Ovary (tissue), 9 donors: ENCODE data around the gene LSP1. TPM values are rescaled to one million over a fixed set of nuclear protein-coding genes. Genes with fewer than 3 reads are reported as not detected.

Source experiments
- DNase-seq, 5 donors: peaks; one replicate each; pipeline ENCODE4 v3.0.0-alpha.2; 2019 to 2020
- H3K27ac ChIP-seq, 2 donors: fragments of 200-600 bp; one replicate each; pipeline versions ENCODE4 v1.5.1 to v1.8.0; 2019 to 2022
- H3K27me3 ChIP-seq: fragments of 200-600 bp; one replicate; pipeline ENCODE4 v1.8.0; 2022
- H3K36me3 ChIP-seq: fragments of 200-600 bp; sonication (generic); one replicate; pipeline ENCODE4 v1.5.1; 2019
- H3K4me1 ChIP-seq: one replicate; pipeline ENCODE4 v1.8.1; 2013; ENCODE audit warnings: mild to moderate bottlenecking, moderate library complexity; ENCODE audit not compliant: insufficient read depth
- H3K4me3 ChIP-seq: fragments of 200-600 bp; sonication (generic); one replicate; pipeline ENCODE4 v1.5.1; 2017
- H3K9me3 ChIP-seq, 2 donors: fragments of 200-600 bp in 1 of 2; sonication (generic) in 1 of 2; one replicate each; pipeline versions ENCODE4 v1.5.1 to v1.8.1; 2013 to 2019; ENCODE audit warnings: mild to moderate bottlenecking in 1 of 2, moderate library complexity in 1 of 2
- EP300 ChIP-seq: sonication (generic); formaldehyde crosslinking; IDR thresholded peaks from one replicate; pipeline ENCODE4 v1.6.1; 2017; ENCODE audit warnings: antibody characterized with exemption
- POLR2A ChIP-seq: fragments of 450-650 bp; IDR thresholded peaks from one replicate; pipeline ENCODE4 v1.6.1; 2017; ENCODE audit warnings: antibody characterized with exemption, mild to moderate bottlenecking, moderate library complexity
- WGBS, 3 donors: extraction: QIAGEN DNeasy Blood & Tissue Kit in 1 of 3; methylation state at CpG; one replicate each; pipeline versions ENCODE4 v1.1.5 to v1.1.7; 2013 to 2017; 5-methylcytosine and 5-hydroxymethylcytosine counted together
- intact Hi-C, 4 donors: fragments of 100-400 bp; cut with DNase I; formaldehyde crosslinking; loops; one replicate each; pipeline versions ENCODE4 v1.11.0 to v1.15.1; 2022 to 2023
- polyA plus RNA-seq, 2 donors: library from polyadenylated mRNA; stranded (reverse); fragments of 200-250 nt in 1 of 2; fragments of 350-450 nt in 1 of 2; fragmentation: Illumina TruSeq in 1 of 2; extraction: RNeasy Lipid Tissue Mini Kit (QIAGEN cat#74804) in 1 of 2; gene quantifications; one replicate each; pipeline ENCODE4 v1.2.3, GENCODE V29; 2013 to 2014
- total RNA-seq, 7 donors: library from RNA; depleted of rRNA in 2 of 7; stranded (reverse); fragments of >200 nt in 2 of 7; fragmentation: NEBNext Ultra II Directional in 3 of 7; extraction: Animal tissue kit (Norgen Biotek cat#: 25700) in 3 of 7; gene quantifications; one replicate each; pipeline versions ENCODE4 v1.1.0 to v1.2.4, GENCODE V29; 2016 to 2023
- TF ChIP-seq, protein P1 (sequence below), 3 donors: fragments of 450-650 bp in 2 of 3; fragments of 200-600 bp in 1 of 3; IDR thresholded peaks; one replicate each; pipeline versions ENCODE4 v1.5.1 to v1.8.0; 2016 to 2022; ENCODE audit warnings: antibody characterized with exemption in 3 of 3, mild to moderate bottlenecking in 1 of 3
- donor health status: DM: no; HTN: no; CAD: no; lungs with moderate emphysema.
- donor health status: DM: no; HTN: no; CAD: no.
- donor health status: Bipolar disorder and iron deficiency.
- donor health status: DM: yes; HTN: yes; CAD: no.
- donor health status: DM: no; HTN: no; CAD: no.
- donor health status: DM: yes; HTN: yes; CAD: no.

LSP1 gene
- total and polyA plus RNA-seq, 9 donors, result 3.5 to 22.0 (median 9.0) TPM

DNA sequence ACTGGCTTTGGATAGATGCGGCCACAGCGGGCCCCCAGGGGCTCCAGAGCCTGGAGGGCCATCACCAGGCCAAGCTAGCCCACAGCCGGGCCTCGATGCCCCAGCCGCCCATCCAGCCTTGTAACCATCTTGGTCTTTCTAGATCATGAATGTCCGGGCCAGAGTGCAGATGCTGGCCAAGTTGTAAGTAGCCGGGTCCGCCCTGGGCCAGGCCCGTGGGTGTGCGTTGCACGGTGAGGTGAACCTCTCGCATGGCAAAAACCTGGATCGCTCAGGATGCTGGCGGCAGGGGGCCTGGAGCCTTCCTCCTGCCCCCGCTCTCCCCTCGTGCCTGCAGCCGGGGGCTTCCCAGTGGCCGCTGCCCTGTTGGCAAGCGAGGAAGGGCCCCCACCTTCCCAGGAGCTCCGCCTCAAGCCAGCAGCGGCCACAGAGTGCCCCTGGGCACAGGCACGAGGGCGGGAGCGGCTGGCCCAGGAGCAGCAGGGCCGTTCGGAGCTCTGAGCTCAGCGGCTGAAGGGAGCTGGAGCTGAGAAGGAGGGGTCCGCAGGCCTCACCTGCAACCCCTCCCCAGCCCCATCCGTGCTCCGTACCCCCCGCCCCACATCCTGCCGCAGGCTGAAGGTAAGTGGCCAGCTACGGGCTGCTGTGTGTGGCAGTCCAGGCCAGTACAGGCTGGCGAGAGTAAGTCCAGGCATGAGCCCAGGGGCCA is 83.3 kb downstream of the LSP1 start:
- Histone ChIP-seq H3K27me3 (no peaks in the 10 kb centered on the region), H3K27ac (no peak overlapping the region), H3K4me1 (peaks cover 2% of the 10 kb centered on the region), H3K36me3 (no peaks in the 10 kb centered on the region), H3K4me3 (no peak overlapping the region), H3K9me3 (no peaks in the 10 kb centered on the region)
- 92 to 95% (median 93%) methylated on average over 33 to 34 of the region's 34 CpGs for WGBS, 3 donors
- peak in 1 of 5 donors; percentile 9 for DNase-seq
- intact Hi-C loops, result no loop called here
- TF ChIP-seq EP300 (no peak), POLR2A (no peak)
- TF ChIP-seq, protein P1, sequence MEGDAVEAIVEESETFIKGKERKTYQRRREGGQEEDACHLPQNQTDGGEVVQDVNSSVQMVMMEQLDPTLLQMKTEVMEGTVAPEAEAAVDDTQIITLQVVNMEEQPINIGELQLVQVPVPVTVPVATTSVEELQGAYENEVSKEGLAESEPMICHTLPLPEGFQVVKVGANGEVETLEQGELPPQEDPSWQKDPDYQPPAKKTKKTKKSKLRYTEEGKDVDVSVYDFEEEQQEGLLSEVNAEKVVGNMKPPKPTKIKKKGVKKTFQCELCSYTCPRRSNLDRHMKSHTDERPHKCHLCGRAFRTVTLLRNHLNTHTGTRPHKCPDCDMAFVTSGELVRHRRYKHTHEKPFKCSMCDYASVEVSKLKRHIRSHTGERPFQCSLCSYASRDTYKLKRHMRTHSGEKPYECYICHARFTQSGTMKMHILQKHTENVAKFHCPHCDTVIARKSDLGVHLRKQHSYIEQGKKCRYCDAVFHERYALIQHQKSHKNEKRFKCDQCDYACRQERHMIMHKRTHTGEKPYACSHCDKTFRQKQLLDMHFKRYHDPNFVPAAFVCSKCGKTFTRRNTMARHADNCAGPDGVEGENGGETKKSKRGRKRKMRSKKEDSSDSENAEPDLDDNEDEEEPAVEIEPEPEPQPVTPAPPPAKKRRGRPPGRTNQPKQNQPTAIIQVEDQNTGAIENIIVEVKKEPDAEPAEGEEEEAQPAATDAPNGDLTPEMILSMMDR (IDR thresholded peaks at IDR 0.05), result no peak

DNA sequence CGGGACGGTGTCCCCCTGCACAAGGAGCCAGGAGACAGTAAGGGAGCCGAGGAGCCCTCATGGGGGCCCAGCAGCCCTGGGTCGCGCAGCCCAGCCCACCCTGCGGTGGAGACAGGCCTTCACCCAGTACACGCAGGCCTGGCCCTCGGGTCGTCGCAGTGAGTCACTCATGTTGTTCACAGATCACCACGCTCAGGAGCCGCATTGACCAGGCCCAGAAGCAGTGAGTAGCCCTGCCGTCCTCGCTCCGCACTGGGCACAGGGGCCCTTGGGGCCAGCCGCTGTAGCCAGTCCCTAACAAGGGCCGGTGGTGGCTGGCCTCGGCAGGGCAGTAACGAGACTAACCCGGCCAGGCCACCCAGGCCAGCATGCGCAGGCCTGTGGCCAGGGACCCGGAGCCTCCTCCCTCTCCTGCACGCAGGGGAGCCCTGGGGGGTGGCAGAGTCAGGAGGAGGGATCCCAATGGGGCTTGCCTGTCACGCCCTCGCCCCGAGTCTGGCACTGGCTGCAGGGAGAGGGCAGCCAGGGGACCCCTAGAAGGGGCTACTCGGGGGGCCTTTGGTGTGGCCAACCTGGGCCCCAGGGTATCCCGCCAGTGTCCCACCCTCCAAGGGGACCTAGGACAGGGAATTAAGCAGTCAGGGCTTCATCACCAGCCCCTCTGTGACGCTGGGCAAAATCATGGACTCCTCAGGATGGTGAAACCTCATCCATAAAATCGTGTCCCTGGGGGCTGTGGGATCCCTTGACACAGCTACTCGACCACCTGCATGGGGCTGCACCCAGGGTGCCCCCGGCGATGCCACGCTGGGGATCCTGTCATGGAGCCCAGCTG is 84.1 kb downstream of the LSP1 start:
- no peak overlapping the region for H3K4me3 ChIP-seq
- H3K27me3 ChIP-seq, result no peaks in the 10 kb centered on the region
- no peaks in the 10 kb centered on the region for H3K9me3 ChIP-seq
- no peak for TF ChIP-seq EP300
- TF ChIP-seq, protein P1 (IDR thresholded peaks at IDR 0.05), result no peak
- TF ChIP-seq POLR2A, result no peak
- DNase-seq, result peak in 2 of 5 donors; percentile 6 to 8
- no peak overlapping the region for H3K27ac ChIP-seq
- WGBS, 3 donors, result 92 to 94% (median 93%) methylated on average over 31 to 34 of the region's 34 CpGs
- peaks cover 2% of the 10 kb centered on the region for H3K4me1 ChIP-seq
- intact Hi-C loops, result no loop called here
- no peaks in the 10 kb centered on the region for H3K36me3 ChIP-seq

DNA sequence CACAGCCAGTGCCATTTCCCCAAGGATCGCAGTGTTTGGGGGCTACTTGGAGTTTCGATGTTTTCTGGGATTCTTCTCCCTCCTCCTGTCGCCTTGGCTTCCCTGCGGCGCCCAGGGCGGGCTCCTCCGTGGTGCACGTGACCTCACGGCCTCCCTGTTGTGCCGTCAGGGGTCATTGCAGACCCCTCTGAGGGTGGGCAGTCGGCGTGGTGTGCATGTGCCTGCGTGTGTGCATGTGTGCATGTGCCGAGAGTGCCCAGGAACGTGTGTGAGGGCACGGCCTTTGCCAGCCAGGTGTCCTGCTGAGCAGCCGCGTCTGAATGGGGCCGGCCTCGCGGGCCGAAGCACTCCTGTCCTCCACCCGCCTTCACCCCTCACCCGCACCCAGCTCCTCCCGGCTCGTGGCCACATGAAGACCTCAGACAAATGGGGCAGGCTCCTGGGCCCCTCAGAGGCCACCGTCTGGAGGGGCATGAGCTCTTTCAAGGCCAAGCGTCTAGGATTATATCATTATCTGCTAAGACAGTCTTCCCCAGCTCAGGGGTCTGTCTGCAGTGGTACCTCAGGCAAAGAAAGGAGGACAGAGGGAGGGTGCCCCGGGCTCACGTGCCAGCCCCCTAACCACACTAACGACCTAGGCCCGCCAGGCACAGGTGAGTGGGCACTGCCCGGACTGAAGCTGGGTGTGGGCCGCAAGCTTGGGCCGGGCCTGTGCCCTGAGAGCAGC is 84.9 kb downstream of the LSP1 start:
- H3K4me3 ChIP-seq, result no peak overlapping the region
- H3K27ac ChIP-seq, result no peak overlapping the region
- WGBS, 3 donors, result 86 to 90% (median 88%) methylated on average over 35 of the region's 35 CpGs
- H3K4me1 ChIP-seq, result peaks cover 2% of the 10 kb centered on the region
- no peaks in the 10 kb centered on the region for H3K27me3 ChIP-seq
- H3K9me3 ChIP-seq, result no peaks in the 10 kb centered on the region
- intact Hi-C loops, result no loop called here
- H3K36me3 ChIP-seq, result no peaks in the 10 kb centered on the region
- no peak for TF ChIP-seq EP300
- TF ChIP-seq, protein P1 (IDR thresholded peaks at IDR 0.05), result no peak
- TF ChIP-seq POLR2A, result no peak
- DNase-seq, result peak in 1 of 5 donors; percentile 6

DNA sequence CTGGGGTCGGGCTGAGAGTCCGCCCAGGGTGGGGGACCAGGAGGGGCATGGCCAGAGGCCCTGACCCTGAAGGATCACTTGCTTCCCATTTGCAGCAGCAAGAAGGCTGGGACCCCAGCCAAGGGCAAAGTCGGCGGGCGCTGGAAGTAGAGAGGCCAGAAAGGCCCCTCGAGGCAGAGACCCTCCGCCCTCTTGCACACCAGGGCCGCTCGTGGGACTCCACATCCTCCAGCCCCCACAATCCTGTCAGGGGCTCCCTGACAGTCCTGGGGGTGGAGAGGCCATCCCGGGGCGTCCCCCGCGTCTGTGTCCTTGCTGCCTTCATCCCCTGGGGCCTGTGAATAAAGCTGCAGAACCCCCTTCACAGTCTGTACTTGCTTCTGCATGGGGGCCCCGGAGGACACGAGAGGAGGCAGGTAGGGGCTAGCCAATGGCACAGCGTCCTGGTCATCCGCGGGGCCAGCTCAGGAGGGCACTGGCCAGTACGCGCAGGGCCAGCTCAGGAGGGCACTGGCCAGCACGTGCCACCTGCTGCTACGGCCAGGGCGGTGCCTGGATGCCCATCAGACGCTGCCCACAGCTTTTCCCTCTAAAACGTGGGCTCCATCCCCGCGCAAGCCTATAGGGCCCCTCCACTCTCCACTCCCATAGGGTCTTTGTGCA is 85.6 kb downstream of the LSP1 start:
- no peak overlapping the region for H3K27ac ChIP-seq
- WGBS, 3 donors, result 68 to 76% (median 76%) methylated on average over 22 to 27 of the region's 27 CpGs
- no peaks in the 10 kb centered on the region for H3K36me3 ChIP-seq
- H3K9me3 ChIP-seq, result no peaks in the 10 kb centered on the region
- TF ChIP-seq, protein P1 (IDR thresholded peaks at IDR 0.05), result no peak
- TF ChIP-seq EP300, result no peak
- no peak for TF ChIP-seq POLR2A
- intact Hi-C loops, result loop anchor here in 1 of 4 donors (1.0 kb wide), 1 partner anchor 26 kb away; no protein-coding TSS in a partner anchor
- peak in 1 of 5 donors; percentile 5 for DNase-seq
- no peak overlapping the region for H3K4me3 ChIP-seq
- no peaks in the 10 kb centered on the region for H3K27me3 ChIP-seq
- peaks cover 2% of the 10 kb centered on the region for H3K4me1 ChIP-seq
